Ovary (tissue), 3 donors: ENCODE results near the gene SHC4.

Source experiments
- POLR2A ChIP-seq: fragments of 450-650 bp; IDR thresholded peaks from one replicate; pipeline ENCODE4 v1.6.1; 2017; ENCODE audit warnings: antibody characterized with exemption, mild to moderate bottlenecking, moderate library complexity
- TF ChIP-seq, protein P1 (sequence below), 3 donors: fragments of 450-650 bp in 2 of 3; fragments of 200-600 bp in 1 of 3; IDR thresholded peaks; one replicate each; pipeline versions ENCODE4 v1.5.1 to v1.8.0; 2016 to 2022; ENCODE audit warnings: antibody characterized with exemption in 3 of 3, mild to moderate bottlenecking in 1 of 3
- donor health status: DM: no; HTN: no; CAD: no.

DNA sequence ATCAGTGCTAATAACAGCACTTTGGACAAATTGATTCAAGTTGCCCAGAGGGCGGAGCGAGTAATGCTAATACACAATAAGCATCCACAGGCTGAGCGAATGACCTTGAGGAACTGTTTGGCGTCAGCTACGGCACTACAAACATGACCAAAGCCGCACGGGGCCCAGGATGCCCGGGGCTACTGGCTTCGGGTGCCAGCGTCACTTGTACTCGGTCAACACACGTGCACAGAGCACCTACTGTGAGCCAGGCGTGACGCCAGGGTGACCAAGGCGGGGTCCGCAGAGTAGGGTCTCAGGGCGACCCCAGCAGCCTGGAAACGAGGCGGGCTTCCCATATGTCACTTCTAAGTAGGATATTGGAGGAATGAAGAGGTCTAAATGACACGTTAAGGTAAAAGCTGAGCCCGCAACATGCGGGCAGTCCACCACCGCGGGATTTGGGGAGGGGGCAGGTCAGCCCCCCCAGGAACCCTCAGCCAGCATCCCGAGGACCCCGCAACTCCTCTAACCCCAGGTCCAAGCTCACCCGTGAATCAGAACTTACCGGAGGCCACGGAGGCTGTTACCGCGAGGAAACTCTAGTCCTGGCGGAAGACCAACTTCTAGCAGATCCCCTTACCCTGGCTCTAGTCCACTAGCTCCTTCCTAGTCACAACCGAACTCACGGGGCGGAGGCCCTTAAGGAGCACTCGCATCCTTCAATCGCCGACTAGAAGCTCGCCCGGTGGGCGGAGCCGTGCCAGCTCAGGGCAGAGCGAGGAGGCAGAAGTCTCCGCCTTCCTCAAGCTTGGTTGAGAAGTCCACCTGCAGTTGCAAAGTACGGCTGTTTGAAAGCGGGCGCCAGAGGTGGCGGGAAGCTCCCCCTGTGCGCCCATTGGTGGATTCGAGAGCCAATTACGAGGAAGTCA is 153.1 kb downstream of the SHC4 start, which contains the start of gene CEP152:
- no peak for TF ChIP-seq POLR2A
- TF ChIP-seq, protein P1, sequence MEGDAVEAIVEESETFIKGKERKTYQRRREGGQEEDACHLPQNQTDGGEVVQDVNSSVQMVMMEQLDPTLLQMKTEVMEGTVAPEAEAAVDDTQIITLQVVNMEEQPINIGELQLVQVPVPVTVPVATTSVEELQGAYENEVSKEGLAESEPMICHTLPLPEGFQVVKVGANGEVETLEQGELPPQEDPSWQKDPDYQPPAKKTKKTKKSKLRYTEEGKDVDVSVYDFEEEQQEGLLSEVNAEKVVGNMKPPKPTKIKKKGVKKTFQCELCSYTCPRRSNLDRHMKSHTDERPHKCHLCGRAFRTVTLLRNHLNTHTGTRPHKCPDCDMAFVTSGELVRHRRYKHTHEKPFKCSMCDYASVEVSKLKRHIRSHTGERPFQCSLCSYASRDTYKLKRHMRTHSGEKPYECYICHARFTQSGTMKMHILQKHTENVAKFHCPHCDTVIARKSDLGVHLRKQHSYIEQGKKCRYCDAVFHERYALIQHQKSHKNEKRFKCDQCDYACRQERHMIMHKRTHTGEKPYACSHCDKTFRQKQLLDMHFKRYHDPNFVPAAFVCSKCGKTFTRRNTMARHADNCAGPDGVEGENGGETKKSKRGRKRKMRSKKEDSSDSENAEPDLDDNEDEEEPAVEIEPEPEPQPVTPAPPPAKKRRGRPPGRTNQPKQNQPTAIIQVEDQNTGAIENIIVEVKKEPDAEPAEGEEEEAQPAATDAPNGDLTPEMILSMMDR (IDR thresholded peaks at IDR 0.05) = no peak
